Measurements from ENCODE around the gene PSPC1.

PSPC1 gene

DNA sequence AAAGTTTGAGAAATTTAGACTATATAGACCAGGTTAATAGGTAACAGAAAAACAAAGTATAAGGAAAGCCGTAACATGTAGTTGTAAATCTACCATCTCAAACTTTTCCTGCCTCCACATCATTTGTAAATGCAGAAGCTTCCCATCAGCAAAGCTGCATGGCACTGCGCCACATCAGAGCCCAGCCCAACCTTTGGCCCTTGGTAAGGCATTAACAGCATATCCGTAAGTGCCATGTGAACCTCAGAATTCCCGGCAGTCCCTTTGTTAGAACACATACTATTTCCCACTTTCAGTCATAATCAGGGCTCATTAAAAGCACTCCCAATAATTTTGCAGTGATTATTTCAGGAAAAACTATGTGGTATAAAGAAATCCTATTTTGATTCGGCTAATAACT, 97.7 kb downstream of the PSPC1 start:
- Histone ChIP-seq H3K27ac (replicated peaks) (no peak overlapping the region), H3K27me3 (ENCODE audit: insufficient read depth, poor library complexity, severe bottlenecking) (no peaks in the 10 kb centered on the region), H3K4me3 (replicated peaks; ENCODE audit: insufficient read depth, low read length) (no peak overlapping the region)
- TF ChIP-seq, protein P1, sequence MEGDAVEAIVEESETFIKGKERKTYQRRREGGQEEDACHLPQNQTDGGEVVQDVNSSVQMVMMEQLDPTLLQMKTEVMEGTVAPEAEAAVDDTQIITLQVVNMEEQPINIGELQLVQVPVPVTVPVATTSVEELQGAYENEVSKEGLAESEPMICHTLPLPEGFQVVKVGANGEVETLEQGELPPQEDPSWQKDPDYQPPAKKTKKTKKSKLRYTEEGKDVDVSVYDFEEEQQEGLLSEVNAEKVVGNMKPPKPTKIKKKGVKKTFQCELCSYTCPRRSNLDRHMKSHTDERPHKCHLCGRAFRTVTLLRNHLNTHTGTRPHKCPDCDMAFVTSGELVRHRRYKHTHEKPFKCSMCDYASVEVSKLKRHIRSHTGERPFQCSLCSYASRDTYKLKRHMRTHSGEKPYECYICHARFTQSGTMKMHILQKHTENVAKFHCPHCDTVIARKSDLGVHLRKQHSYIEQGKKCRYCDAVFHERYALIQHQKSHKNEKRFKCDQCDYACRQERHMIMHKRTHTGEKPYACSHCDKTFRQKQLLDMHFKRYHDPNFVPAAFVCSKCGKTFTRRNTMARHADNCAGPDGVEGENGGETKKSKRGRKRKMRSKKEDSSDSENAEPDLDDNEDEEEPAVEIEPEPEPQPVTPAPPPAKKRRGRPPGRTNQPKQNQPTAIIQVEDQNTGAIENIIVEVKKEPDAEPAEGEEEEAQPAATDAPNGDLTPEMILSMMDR (IDR thresholded peaks at IDR 0.05; ENCODE audit: insufficient read depth, low read length) = no peak
- TF ChIP-seq GABPA (IDR thresholded peaks at IDR 0.05; ENCODE audit: low read depth) (no peak), POLR2AphosphoS5 (IDR thresholded peaks at IDR 0.05; ENCODE audit: low read depth) (no peak), REST (IDR thresholded peaks at IDR 0.05; ENCODE audit: insufficient replicate concordance, low read depth) (no peak), SPI1 (IDR thresholded peaks at IDR 0.05; ENCODE audit: borderline replicate concordance, low read depth) (no peak)
- no peak for DNase-seq (ENCODE audit: low read depth in 1 of 2, low spot score in 1 of 2)

DNA sequence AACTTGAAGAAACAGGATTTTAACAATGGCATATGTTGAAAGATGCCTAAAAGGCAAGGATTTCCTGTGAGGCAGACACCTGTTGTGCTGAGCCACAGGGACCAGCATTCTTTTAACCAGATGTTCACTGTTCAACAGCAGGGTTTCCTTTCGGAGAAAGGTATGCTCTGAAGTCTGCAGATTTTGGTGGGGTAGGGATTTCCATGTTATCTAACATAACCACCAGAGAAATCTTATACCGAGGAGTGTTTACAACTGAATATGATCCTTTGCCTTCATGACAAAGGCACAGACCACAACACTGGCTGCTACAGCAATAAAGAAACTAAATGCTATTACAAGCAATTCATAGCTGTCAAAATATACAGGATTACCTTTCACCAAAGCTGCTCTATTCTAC, 101.2 kb downstream of the PSPC1 start:
- no peak overlapping the region for H3K27ac ChIP-seq (replicated peaks)
- DNase-seq (ENCODE audit: low read depth in 1 of 2, low spot score in 1 of 2) = no peak
- H3K27me3 ChIP-seq (ENCODE audit: insufficient read depth, poor library complexity, severe bottlenecking) = no peaks in the 10 kb centered on the region
- no peak overlapping the region for H3K4me3 ChIP-seq (replicated peaks; ENCODE audit: insufficient read depth, low read length)
- TF ChIP-seq GABPA (IDR thresholded peaks at IDR 0.05; ENCODE audit: low read depth) = no peak

- Histone ChIP-seq H3K4me3 (replicated peaks; ENCODE audit: insufficient read depth, low read length) (no peak overlapping the region), H3K27ac (replicated peaks) (no peak overlapping the region)
- TF ChIP-seq, protein P1 (IDR thresholded peaks at IDR 0.05; ENCODE audit: insufficient read depth, low read length) = no peak
- TF ChIP-seq SPI1 (IDR thresholded peaks at IDR 0.05; ENCODE audit: borderline replicate concordance, low read depth) (no peak), POLR2AphosphoS5 (IDR thresholded peaks at IDR 0.05; ENCODE audit: low read depth) (no peak), GABPA (IDR thresholded peaks at IDR 0.05; ENCODE audit: low read depth) (no peak), REST (IDR thresholded peaks at IDR 0.05; ENCODE audit: insufficient replicate concordance, low read depth) (no peak)
These were observed 102.0 kb downstream of the PSPC1 start for GRCh38 chr13:19680751-19681150.

GRCh38 chr13:19676168-19676567, 106.6 kb downstream of the PSPC1 start:
- Histone ChIP-seq H3K4me3 (replicated peaks; ENCODE audit: insufficient read depth, low read length) (no peak overlapping the region), H3K27ac (replicated peaks) (no peak overlapping the region), H3K27me3 (ENCODE audit: insufficient read depth, poor library complexity, severe bottlenecking) (no peaks in the 10 kb centered on the region)
- no peak for DNase-seq (ENCODE audit: low read depth in 1 of 2, low spot score in 1 of 2)
- no peak for TF ChIP-seq SPI1 (IDR thresholded peaks at IDR 0.05; ENCODE audit: borderline replicate concordance, low read depth)
- TF ChIP-seq, protein P1 (IDR thresholded peaks at IDR 0.05; ENCODE audit: insufficient read depth, low read length) = no peak
- TF ChIP-seq POLR2AphosphoS5 (IDR thresholded peaks at IDR 0.05; ENCODE audit: low read depth) = no peak
- TF ChIP-seq GABPA (IDR thresholded peaks at IDR 0.05; ENCODE audit: low read depth) = no peak
- TF ChIP-seq REST (IDR thresholded peaks at IDR 0.05; ENCODE audit: insufficient replicate concordance, low read depth) = no peak

More at GRCh38 chr13:19680751-19681150, 102.0 kb downstream of the PSPC1 start:
- H3K27me3 ChIP-seq (ENCODE audit: insufficient read depth, poor library complexity, severe bottlenecking) = no peaks in the 10 kb centered on the region
- DNase-seq (ENCODE audit: low read depth in 1 of 2, low spot score in 1 of 2) = no peak
